ENCODE results near the gene KLHL26. TPM values are rescaled to one million over a fixed set of nuclear protein-coding genes. Genes with fewer than 3 reads are reported as not detected.
"Not testable (repeated sequence)": the region's sequence is repeated elsewhere in the genome, so short reads cannot be mapped to it uniquely, and the experiment has no call there.

The KLHL26 gene
- total RNA-seq, 1 experiment from 2014 or later = 8.4 TPM

DNA sequence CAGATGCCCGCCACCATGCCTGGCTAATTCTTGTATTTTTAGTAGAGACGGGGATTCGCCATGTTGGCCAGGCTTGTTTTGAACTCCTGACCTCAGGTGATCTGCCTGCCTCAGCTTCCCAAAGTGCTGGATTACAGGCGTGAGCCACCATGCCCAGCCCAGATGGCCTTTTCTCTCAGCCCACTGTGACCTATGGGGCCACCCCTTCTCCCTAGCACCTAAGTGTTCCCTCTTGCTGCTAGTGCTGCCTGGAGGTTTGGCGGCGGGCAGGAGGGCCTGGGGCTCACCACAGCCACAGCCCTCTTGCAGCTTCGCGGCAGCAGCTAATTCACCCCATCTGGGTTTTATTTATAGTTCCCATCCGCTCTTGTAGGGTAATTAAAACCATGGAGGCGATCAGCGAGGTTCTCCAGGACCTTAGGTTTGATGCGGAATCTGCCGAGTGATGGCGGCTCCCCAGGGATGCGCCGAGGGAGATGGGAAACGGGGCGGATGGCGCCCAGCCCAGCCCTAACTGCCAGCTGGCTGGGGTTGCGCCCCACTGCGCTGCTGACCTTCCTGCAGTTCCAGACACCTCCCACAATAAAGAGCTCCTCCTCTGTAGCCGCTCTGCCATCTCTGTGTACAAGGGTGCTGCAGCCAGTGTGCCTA, 45.0 kb upstream of the KLHL26 start:
- ChIA-PET POLR2A (ENCODE audit: unreplicated experiment) (no interaction called here), CTCF (no interaction called here)
- BruUV-seq (replicated peaks) = no TSS peak
- ATAC-seq (no peak), DNase-seq (no peak)
- Histone ChIP-seq H3K4me2 (ENCODE audit: low read length) (no peak overlapping the region), H3K9me3 (ENCODE audit: low read length) (no peaks in the 10 kb centered on the region), H4K20me1 (ENCODE audit: low read length) (no peaks in the 10 kb centered on the region), H3K9ac (ENCODE audit: low read length) (no peak overlapping the region), H3K27ac (ENCODE audit: low read length) (no peak overlapping the region), H3K79me2 (ENCODE audit: low read length) (peaks cover 13% of the 10 kb centered on the region), H3F3A (ENCODE audit: low read length, unreplicated experiment) (no peaks in the 10 kb centered on the region), H3K4me1 (ENCODE audit: insufficient read depth, low read length) (peaks cover 27% of the 10 kb centered on the region), H3K27me3 (ENCODE audit: low read length) (no peaks in the 10 kb centered on the region), H3K9me2 (replicated peaks; ENCODE audit: low read length) (no peaks in the 10 kb centered on the region), H3K4me3 (ENCODE audit: low read length) (no peak overlapping the region), H3K36me3 (ENCODE audit: low read depth, low read length) (no peaks in the 10 kb centered on the region), H2AFZ (ENCODE audit: low read length) (no peak overlapping the region)
- TF ChIP-seq EZH2phosphoT487 (IDR thresholded peaks at IDR 0.05; ENCODE audit: borderline replicate concordance, low read length) = no peak
- TF ChIP-seq EZH2 (IDR thresholded peaks at IDR 0.05; ENCODE audit: low read length, unreplicated experiment) = no peak
- TF ChIP-seq, protein P1, sequence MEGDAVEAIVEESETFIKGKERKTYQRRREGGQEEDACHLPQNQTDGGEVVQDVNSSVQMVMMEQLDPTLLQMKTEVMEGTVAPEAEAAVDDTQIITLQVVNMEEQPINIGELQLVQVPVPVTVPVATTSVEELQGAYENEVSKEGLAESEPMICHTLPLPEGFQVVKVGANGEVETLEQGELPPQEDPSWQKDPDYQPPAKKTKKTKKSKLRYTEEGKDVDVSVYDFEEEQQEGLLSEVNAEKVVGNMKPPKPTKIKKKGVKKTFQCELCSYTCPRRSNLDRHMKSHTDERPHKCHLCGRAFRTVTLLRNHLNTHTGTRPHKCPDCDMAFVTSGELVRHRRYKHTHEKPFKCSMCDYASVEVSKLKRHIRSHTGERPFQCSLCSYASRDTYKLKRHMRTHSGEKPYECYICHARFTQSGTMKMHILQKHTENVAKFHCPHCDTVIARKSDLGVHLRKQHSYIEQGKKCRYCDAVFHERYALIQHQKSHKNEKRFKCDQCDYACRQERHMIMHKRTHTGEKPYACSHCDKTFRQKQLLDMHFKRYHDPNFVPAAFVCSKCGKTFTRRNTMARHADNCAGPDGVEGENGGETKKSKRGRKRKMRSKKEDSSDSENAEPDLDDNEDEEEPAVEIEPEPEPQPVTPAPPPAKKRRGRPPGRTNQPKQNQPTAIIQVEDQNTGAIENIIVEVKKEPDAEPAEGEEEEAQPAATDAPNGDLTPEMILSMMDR (conservative IDR thresholded peaks at IDR 0.05; ENCODE audit: low read depth, low read length) = no peak
- intact Hi-C loops (cut with micrococcal nuclease) = no loop called here

GRCh38 chr19:18592732-18593131, 44.1 kb upstream of the KLHL26 start:
- H3K27ac ChIP-seq (ENCODE audit: low read length); H2AFZ ChIP-seq (ENCODE audit: low read length); H3K9me2 ChIP-seq (replicated peaks; ENCODE audit: low read length); H3K4me2 ChIP-seq (ENCODE audit: low read length); H3K9me3 ChIP-seq (ENCODE audit: low read length); H3K9ac ChIP-seq (ENCODE audit: low read length); DNase-seq; BruUV-seq (replicated peaks); H3K27me3 ChIP-seq (ENCODE audit: low read length); H3F3A ChIP-seq (ENCODE audit: low read length, unreplicated experiment); H4K20me1 ChIP-seq (ENCODE audit: low read length); ATAC-seq; H3K36me3 ChIP-seq (ENCODE audit: low read depth, low read length); intact Hi-C loops (cut with micrococcal nuclease); H3K4me3 ChIP-seq (ENCODE audit: low read length); POLR2A ChIA-PET (ENCODE audit: unreplicated experiment): not testable (repeated sequence)
- Histone ChIP-seq H3K4me1 (ENCODE audit: insufficient read depth, low read length) (peaks cover 27% of the 10 kb centered on the region), H3K79me2 (ENCODE audit: low read length) (peaks cover 13% of the 10 kb centered on the region)
- CTCF ChIA-PET = interaction anchor here (0.5 kb wide), 1 partner anchor 27 kb away, joined by 7 read pairs; no protein-coding TSS in a partner anchor

GRCh38 chr19:18593367-18594095, 43.3 kb upstream of the KLHL26 start:
- H3K4me3 ChIP-seq (ENCODE audit: low read length) = peak overlapping the region; percentile 66
- no peak for ATAC-seq
- H2AFZ ChIP-seq (ENCODE audit: low read length) = no peak overlapping the region; the same call in 1 of the 2 replicates
- H3K79me2 ChIP-seq (ENCODE audit: low read length) = peaks cover 13% of the 10 kb centered on the region
- no peaks in the 10 kb centered on the region for H4K20me1 ChIP-seq (ENCODE audit: low read length)
- POLR2A ChIA-PET (ENCODE audit: unreplicated experiment) = no interaction called here
- H3K9me2 ChIP-seq (replicated peaks; ENCODE audit: low read length) = no peaks in the 10 kb centered on the region
- H3K4me1 ChIP-seq (ENCODE audit: insufficient read depth, low read length) = peaks cover 20% of the 10 kb centered on the region
- TF ChIP-seq, protein P1 (conservative IDR thresholded peaks at IDR 0.05; ENCODE audit: low read depth, low read length) = no peak
- TF ChIP-seq EZH2phosphoT487 (IDR thresholded peaks at IDR 0.05; ENCODE audit: borderline replicate concordance, low read length) (no peak), EZH2 (IDR thresholded peaks at IDR 0.05; ENCODE audit: low read length, unreplicated experiment) (no peak)
- no TSS peak for BruUV-seq (replicated peaks)
- intact Hi-C loops (cut with micrococcal nuclease) = no loop called here
- no peak overlapping the region for H3K27ac ChIP-seq (ENCODE audit: low read length)
- DNase-seq = peak; percentile 32
- CTCF ChIA-PET = interaction anchor here (0.5 to 1.0 kb wide), 8 partner anchors 21 to 265 kb away, joined by 3 to 13 read pairs (median 3); partner anchors contain the start of gene ELL
- no peaks in the 10 kb centered on the region for H3F3A ChIP-seq (ENCODE audit: low read length, unreplicated experiment)
- no peak overlapping the region for H3K9ac ChIP-seq (ENCODE audit: low read length)
- H3K9me3 ChIP-seq (ENCODE audit: low read length) = no peaks in the 10 kb centered on the region
- H3K4me2 ChIP-seq (ENCODE audit: low read length) = peak overlapping the region; percentile 96
- H3K27me3 ChIP-seq (ENCODE audit: low read length) = no peaks in the 10 kb centered on the region
- H3K36me3 ChIP-seq (ENCODE audit: low read depth, low read length) = no peaks in the 10 kb centered on the region
